ENCODE measurements around the gene SLC38A6. TPM values are rescaled to one million over a fixed set of nuclear protein-coding genes. Genes with fewer than 3 reads are reported as not detected.

The SLC38A6 gene
- polyA plus RNA-seq, 1 donor from 2014 or later, result 31.9 TPM

GRCh38 chr14:60958146-60958545 is 22.9 kb upstream of the SLC38A6 start:
- Histone ChIP-seq H3K9ac (ENCODE audit: low read length) (no peak overlapping the region), H3F3A (ENCODE audit: insufficient read depth, low read length, poor library complexity, severe bottlenecking) (no peaks in the 10 kb centered on the region), H3K36me3 (ENCODE audit: insufficient read depth, low read length) (no peaks in the 10 kb centered on the region), H3K79me2 (replicated peaks; ENCODE audit: insufficient read depth, low read length) (no peaks in the 10 kb centered on the region), H3K27ac (ENCODE audit: low read length) (no peak overlapping the region), H3K4me2 (ENCODE audit: low read length) (no peak overlapping the region), H3K4me3 (ENCODE audit: low read length) (no peak overlapping the region), H3K9me2 (ENCODE audit: insufficient read depth, low read length) (no peaks in the 10 kb centered on the region), H3K27me3 (ENCODE audit: insufficient read depth, low read depth, low read length) (no peaks in the 10 kb centered on the region), H3K9me3 (ENCODE audit: low read length) (peaks cover 4% of the 10 kb centered on the region), H2AFZ (ENCODE audit: low read depth, low read length) (no peak overlapping the region), H4K20me1 (ENCODE audit: insufficient read depth) (no peaks in the 10 kb centered on the region)
- TF ChIP-seq EZH2 (IDR thresholded peaks at IDR 0.05; ENCODE audit: borderline replicate concordance, insufficient read depth, low read length, poor library complexity, severe bottlenecking), result no peak
- no peak for TF ChIP-seq TAF1 (IDR thresholded peaks at IDR 0.05; ENCODE audit: low read depth)
- TF ChIP-seq MXI1 (conservative IDR thresholded peaks at IDR 0.05; ENCODE audit: poor library complexity, severe bottlenecking), result no peak
- no peak for TF ChIP-seq EP300 (conservative IDR thresholded peaks at IDR 0.05; ENCODE audit: poor library complexity, severe bottlenecking)
- no peak for TF ChIP-seq POLR2AphosphoS5 (IDR thresholded peaks at IDR 0.05)
- no peak for TF ChIP-seq SMC3 (conservative IDR thresholded peaks at IDR 0.05; ENCODE audit: poor library complexity)
- TF ChIP-seq CTCF (IDR thresholded peaks at IDR 0.05; ENCODE audit: poor library complexity, severe bottlenecking), result no peak
- TF ChIP-seq REST (IDR thresholded peaks at IDR 0.05; ENCODE audit: borderline replicate concordance), result no peak
- no peak for TF ChIP-seq RAD21 (conservative IDR thresholded peaks at IDR 0.05)

- H3K27ac ChIP-seq (ENCODE audit: low read length), result no peak overlapping the region
Measured at GRCh38 chr14:60963761-60964160, 17.3 kb upstream of the SLC38A6 start.

More at GRCh38 chr14:60963761-60964160, 17.3 kb upstream of the SLC38A6 start:
- Histone ChIP-seq H3K9me2 (ENCODE audit: insufficient read depth, low read length) (no peaks in the 10 kb centered on the region), H2AFZ (ENCODE audit: low read depth, low read length) (no peak overlapping the region), H3K9me3 (ENCODE audit: low read length) (no peaks in the 10 kb centered on the region), H3K9ac (ENCODE audit: low read length) (no peak overlapping the region), H3K4me3 (ENCODE audit: low read length) (no peak overlapping the region), H3K27me3 (ENCODE audit: insufficient read depth, low read depth, low read length) (no peaks in the 10 kb centered on the region), H4K20me1 (ENCODE audit: insufficient read depth) (no peaks in the 10 kb centered on the region), H3F3A (ENCODE audit: insufficient read depth, low read length, poor library complexity, severe bottlenecking) (no peaks in the 10 kb centered on the region), H3K36me3 (ENCODE audit: insufficient read depth, low read length) (no peaks in the 10 kb centered on the region), H3K79me2 (replicated peaks; ENCODE audit: insufficient read depth, low read length) (no peaks in the 10 kb centered on the region), H3K4me2 (ENCODE audit: low read length) (no peak overlapping the region)
- no peak for TF ChIP-seq MXI1 (conservative IDR thresholded peaks at IDR 0.05; ENCODE audit: poor library complexity, severe bottlenecking)
- TF ChIP-seq REST (IDR thresholded peaks at IDR 0.05; ENCODE audit: borderline replicate concordance), result no peak
- no peak for TF ChIP-seq EZH2 (IDR thresholded peaks at IDR 0.05; ENCODE audit: borderline replicate concordance, insufficient read depth, low read length, poor library complexity, severe bottlenecking)
- no peak for TF ChIP-seq POLR2AphosphoS5 (IDR thresholded peaks at IDR 0.05)
- TF ChIP-seq EP300 (conservative IDR thresholded peaks at IDR 0.05; ENCODE audit: poor library complexity, severe bottlenecking), result no peak
- no peak for TF ChIP-seq RAD21 (conservative IDR thresholded peaks at IDR 0.05)
- no peak for TF ChIP-seq SMC3 (conservative IDR thresholded peaks at IDR 0.05; ENCODE audit: poor library complexity)
- no peak for TF ChIP-seq CTCF (IDR thresholded peaks at IDR 0.05; ENCODE audit: poor library complexity, severe bottlenecking)
- TF ChIP-seq TAF1 (IDR thresholded peaks at IDR 0.05; ENCODE audit: low read depth), result no peak

All from neural cell (in vitro differentiated cells).